Osteocyte (in vitro differentiated cells): ENCODE data around the gene PDGFB. TPM values are rescaled to one million over a fixed set of nuclear protein-coding genes. Genes with fewer than 3 reads are reported as not detected.
A peak's percentile ranks its signal among the peaks of the same experiment; 100 is the strongest.

ENCODE experiments used
- DNase-seq: peaks from one replicate; pipeline ENCODE4 v3.0.0; 2021; ENCODE audit warnings: mixed read lengths; ENCODE audit not compliant: unreplicated experiment; ENCODE audit errors: extremely low spot score
- H3K27ac Mint-ChIP-seq: one replicate; pipeline ENCODE4 v1.8.0; 2021; ENCODE audit warnings: mild to moderate bottlenecking, mixed read lengths; ENCODE audit not compliant: unreplicated experiment
- H3K27me3 Mint-ChIP-seq: one replicate; pipeline ENCODE4 v1.8.0; 2021; ENCODE audit warnings: mixed read lengths; ENCODE audit not compliant: unreplicated experiment
- H3K36me3 Mint-ChIP-seq: one replicate; pipeline ENCODE4 v1.8.0; 2021; ENCODE audit warnings: mixed read lengths; ENCODE audit not compliant: unreplicated experiment
- H3K4me1 Mint-ChIP-seq: one replicate; pipeline ENCODE4 v1.8.0; 2021; ENCODE audit warnings: mixed read lengths; ENCODE audit not compliant: unreplicated experiment
- H3K4me3 Mint-ChIP-seq: one replicate; pipeline ENCODE4 v1.8.0; 2021; ENCODE audit warnings: mild to moderate bottlenecking, moderate library complexity, mixed read lengths; ENCODE audit not compliant: unreplicated experiment
- H3K9me3 Mint-ChIP-seq: one replicate; pipeline ENCODE4 v1.8.0; 2021; ENCODE audit warnings: mixed read lengths; ENCODE audit not compliant: unreplicated experiment
- CTCF ChIP-seq: fragments of 200-600 bp; sonication (generic); IDR thresholded peaks from 2 replicates; pipeline ENCODE4 v1.5.0; 2021; ENCODE audit warnings: antibody characterized with exemption, mild to moderate bottlenecking, moderate library complexity
- total RNA-seq: library from RNA; stranded (reverse); gene quantifications from 2 replicates; pipeline ENCODE4 v1.2.1, GENCODE V29; 2021

Gene PDGFB
- total RNA-seq, 1 donor from 2014 or later = 16.8 TPM

DNA sequence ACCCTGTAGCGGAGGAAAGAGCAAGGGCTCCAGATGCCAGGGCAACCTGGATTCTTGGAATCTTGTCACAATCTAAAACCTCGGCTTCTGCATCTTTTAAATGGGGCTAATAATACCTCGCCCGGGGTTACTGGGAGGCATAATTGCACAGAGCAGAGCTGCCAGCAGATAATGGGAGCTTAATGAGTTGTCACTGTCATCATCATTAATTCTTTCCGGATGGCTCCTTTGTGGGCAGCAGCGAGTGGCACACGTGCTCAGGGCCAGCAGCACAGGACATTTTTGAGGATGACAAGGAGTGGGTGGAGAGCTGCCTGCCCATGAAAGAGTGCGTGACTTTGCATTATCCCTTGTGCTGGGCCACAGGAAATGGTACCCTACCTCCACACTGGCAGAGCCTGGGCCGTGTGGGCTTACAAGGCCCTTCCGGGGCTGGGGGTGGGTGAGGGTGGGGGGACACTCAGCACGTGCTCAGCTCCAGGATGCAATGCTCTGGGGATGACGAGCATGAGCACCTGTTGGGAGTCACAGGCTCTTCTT is 5.7 kb downstream of the PDGFB start:
- no peak for DNase-seq
- H3K4me1 Mint-ChIP-seq = peaks cover 69% of the 10 kb centered on the region
- H3K27ac Mint-ChIP-seq = no peak overlapping the region
- H3K36me3 Mint-ChIP-seq = no peaks in the 10 kb centered on the region
- no peaks in the 10 kb centered on the region for H3K27me3 Mint-ChIP-seq
- TF ChIP-seq CTCF = no peak
- no peak overlapping the region for H3K4me3 Mint-ChIP-seq
- H3K9me3 Mint-ChIP-seq = no peaks in the 10 kb centered on the region

GRCh38 chr22:39238561-39238960 is 6.2 kb downstream of the PDGFB start:
- no peaks in the 10 kb centered on the region for H3K27me3 Mint-ChIP-seq
- no peak for TF ChIP-seq CTCF
- no peak for DNase-seq
- H3K27ac Mint-ChIP-seq = no peak overlapping the region
- H3K36me3 Mint-ChIP-seq = no peaks in the 10 kb centered on the region
- H3K4me3 Mint-ChIP-seq = no peak overlapping the region
- H3K4me1 Mint-ChIP-seq = peaks cover 70% of the 10 kb centered on the region
- H3K9me3 Mint-ChIP-seq = no peaks in the 10 kb centered on the region

GRCh38 chr22:39238101-39238466 is 6.7 kb downstream of the PDGFB start:
- no peak for DNase-seq
- peak overlapping the region; percentile 56 for H3K27ac Mint-ChIP-seq
- no peaks in the 10 kb centered on the region for H3K9me3 Mint-ChIP-seq
- no peaks in the 10 kb centered on the region for H3K27me3 Mint-ChIP-seq
- H3K36me3 Mint-ChIP-seq = peaks cover 1% of the 10 kb centered on the region
- TF ChIP-seq CTCF = no peak
- H3K4me3 Mint-ChIP-seq = no peak overlapping the region
- H3K4me1 Mint-ChIP-seq = peaks cover 70% of the 10 kb centered on the region

- Mint-ChIP-seq H3K9me3 (no peaks in the 10 kb centered on the region), H3K27ac (peak overlapping the region; percentile 56), H3K4me3 (no peak overlapping the region), H3K27me3 (no peaks in the 10 kb centered on the region), H3K36me3 (peaks cover 2% of the 10 kb centered on the region), H3K4me1 (peaks cover 67% of the 10 kb centered on the region)
- TF ChIP-seq CTCF = no peak
- DNase-seq = no peak
These were observed 7.3 kb downstream of the PDGFB start for GRCh38 chr22:39237318-39238100.
